Chondrocyte (in vitro differentiated cells): ENCODE data around the gene ST8SIA5. TPM values are rescaled to one million over a fixed set of nuclear protein-coding genes. Genes with fewer than 3 reads are reported as not detected.

Experiments used
- DNase-seq: peaks from one replicate; pipeline ENCODE4 v3.0.0; 2021; ENCODE audit warnings: mixed read lengths, low spot score
- H3K27ac Mint-ChIP-seq: one replicate; pipeline ENCODE4 v1.8.0; 2021; ENCODE audit warnings: mild to moderate bottlenecking, moderate library complexity, mixed read lengths; ENCODE audit not compliant: unreplicated experiment
- H3K27me3 Mint-ChIP-seq: 2 replicates; pipeline ENCODE4 v1.8.0; 2021; ENCODE audit warnings: low read depth, mixed read lengths
- H3K36me3 Mint-ChIP-seq: 2 replicates; pipeline ENCODE4 v1.8.0; 2021; ENCODE audit warnings: low read depth, mixed read lengths
- H3K4me1 Mint-ChIP-seq: 2 replicates; pipeline ENCODE4 v1.8.0; 2021; ENCODE audit warnings: low read depth, mild to moderate bottlenecking, mixed read lengths
- H3K4me3 Mint-ChIP-seq: one replicate; pipeline ENCODE4 v1.8.0; 2021; ENCODE audit warnings: mild to moderate bottlenecking, moderate library complexity, mixed read lengths; ENCODE audit not compliant: unreplicated experiment
- H3K9me3 Mint-ChIP-seq: 2 replicates; pipeline ENCODE4 v1.8.0; 2021; ENCODE audit warnings: low read depth, mixed read lengths
- CTCF ChIP-seq: fragments of 200-600 bp; sonication (generic); IDR thresholded peaks from 2 replicates; pipeline ENCODE4 v1.5.0; 2021; ENCODE audit warnings: antibody characterized with exemption, mild to moderate bottlenecking, moderate library complexity
- total RNA-seq: library from RNA; stranded (reverse); gene quantifications from 3 replicates; pipeline ENCODE4 v1.2.1, GENCODE V29; 2021

The ST8SIA5 gene
- total RNA-seq, 1 donor from 2014 or later = 0.25 TPM

- no peak overlapping the region for H3K27ac Mint-ChIP-seq
- peaks cover 12% of the 10 kb centered on the region for H3K27me3 Mint-ChIP-seq
- no peaks in the 10 kb centered on the region for H3K9me3 Mint-ChIP-seq
- DNase-seq = no peak
- TF ChIP-seq CTCF = no peak
- no peaks in the 10 kb centered on the region for H3K36me3 Mint-ChIP-seq
- no peak overlapping the region for H3K4me3 Mint-ChIP-seq
- H3K4me1 Mint-ChIP-seq = peaks cover 3% of the 10 kb centered on the region
Observed at GRCh38 chr18:46706968-46707367, 49.9 kb downstream of the ST8SIA5 start.

GRCh38 chr18:46705521-46705920, 51.3 kb downstream of the ST8SIA5 start:
- no peak for DNase-seq
- peaks cover 9% of the 10 kb centered on the region for H3K27me3 Mint-ChIP-seq
- TF ChIP-seq CTCF = no peak
- H3K36me3 Mint-ChIP-seq = no peaks in the 10 kb centered on the region
- no peak overlapping the region for H3K27ac Mint-ChIP-seq
- H3K4me1 Mint-ChIP-seq = no peaks in the 10 kb centered on the region
- H3K4me3 Mint-ChIP-seq = no peak overlapping the region
- H3K9me3 Mint-ChIP-seq = no peaks in the 10 kb centered on the region

- H3K4me3 Mint-ChIP-seq = no peak overlapping the region
- H3K27me3 Mint-ChIP-seq = peaks cover 9% of the 10 kb centered on the region
- H3K36me3 Mint-ChIP-seq = no peaks in the 10 kb centered on the region
- no peak for TF ChIP-seq CTCF
- no peaks in the 10 kb centered on the region for H3K9me3 Mint-ChIP-seq
- H3K27ac Mint-ChIP-seq = no peak overlapping the region
- no peaks in the 10 kb centered on the region for H3K4me1 Mint-ChIP-seq
- DNase-seq = no peak
Observed at GRCh38 chr18:46704816-46705215, 52.0 kb downstream of the ST8SIA5 start.

- Mint-ChIP-seq H3K36me3 (no peaks in the 10 kb centered on the region), H3K27ac (no peak overlapping the region), H3K27me3 (peaks cover 9% of the 10 kb centered on the region), H3K9me3 (no peaks in the 10 kb centered on the region), H3K4me3 (no peak overlapping the region), H3K4me1 (no peaks in the 10 kb centered on the region)
- no peak for TF ChIP-seq CTCF
- no peak for DNase-seq
Observed at GRCh38 chr18:46704189-46704588, 52.7 kb downstream of the ST8SIA5 start.

- no peak overlapping the region for H3K4me3 Mint-ChIP-seq
- peaks cover 15% of the 10 kb centered on the region for H3K27me3 Mint-ChIP-seq
- H3K9me3 Mint-ChIP-seq = peaks cover 7% of the 10 kb centered on the region
- no peak overlapping the region for H3K27ac Mint-ChIP-seq
- DNase-seq = no peak
- no peak for TF ChIP-seq CTCF
- peaks cover 2% of the 10 kb centered on the region for H3K36me3 Mint-ChIP-seq
- H3K4me1 Mint-ChIP-seq = no peaks in the 10 kb centered on the region
Observed at GRCh38 chr18:46702471-46702870, 54.4 kb downstream of the ST8SIA5 start.
